AG10803 (cell line): ENCODE data around the gene CDCA4.

Source experiments
- DNase-seq: peaks from one replicate; pipeline ENCODE4 v3.0.0; 2010; ENCODE audit warnings: low read depth
- H3K4me3 ChIP-seq: 2 replicates; pipeline ENCODE4 v1.5.1; 2011; ENCODE audit warnings: mild to moderate bottlenecking, low read length, control low read depth
- TF ChIP-seq, protein P1 (sequence below): conservative IDR thresholded peaks from 2 replicates; pipeline ENCODE4 v1.5.1; 2011; ENCODE audit warnings: mild to moderate bottlenecking, low read length, control low read depth, inconsistent platforms

The CDCA4 gene

DNA sequence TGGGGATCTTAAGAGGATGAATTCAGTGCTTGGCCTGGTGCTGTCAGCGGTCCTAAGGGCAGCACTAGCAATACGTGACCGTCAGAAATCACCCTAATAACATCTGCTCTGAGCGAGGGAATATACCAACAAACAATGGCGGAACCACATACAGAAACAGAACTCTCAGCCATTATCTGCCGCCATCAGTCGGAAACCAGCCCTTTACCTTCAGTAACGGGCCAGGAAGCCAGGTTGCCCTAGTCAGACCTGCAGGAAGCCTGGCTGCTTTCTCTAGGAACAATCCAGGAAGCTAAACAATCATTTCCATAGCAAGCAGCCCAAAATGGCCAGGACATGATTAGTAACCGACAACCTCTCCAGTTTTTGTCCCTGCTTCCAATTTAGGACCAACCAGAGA lies 5.6 kb downstream of the CDCA4 start:
- no peak overlapping the region for H3K4me3 ChIP-seq
- TF ChIP-seq, protein P1, sequence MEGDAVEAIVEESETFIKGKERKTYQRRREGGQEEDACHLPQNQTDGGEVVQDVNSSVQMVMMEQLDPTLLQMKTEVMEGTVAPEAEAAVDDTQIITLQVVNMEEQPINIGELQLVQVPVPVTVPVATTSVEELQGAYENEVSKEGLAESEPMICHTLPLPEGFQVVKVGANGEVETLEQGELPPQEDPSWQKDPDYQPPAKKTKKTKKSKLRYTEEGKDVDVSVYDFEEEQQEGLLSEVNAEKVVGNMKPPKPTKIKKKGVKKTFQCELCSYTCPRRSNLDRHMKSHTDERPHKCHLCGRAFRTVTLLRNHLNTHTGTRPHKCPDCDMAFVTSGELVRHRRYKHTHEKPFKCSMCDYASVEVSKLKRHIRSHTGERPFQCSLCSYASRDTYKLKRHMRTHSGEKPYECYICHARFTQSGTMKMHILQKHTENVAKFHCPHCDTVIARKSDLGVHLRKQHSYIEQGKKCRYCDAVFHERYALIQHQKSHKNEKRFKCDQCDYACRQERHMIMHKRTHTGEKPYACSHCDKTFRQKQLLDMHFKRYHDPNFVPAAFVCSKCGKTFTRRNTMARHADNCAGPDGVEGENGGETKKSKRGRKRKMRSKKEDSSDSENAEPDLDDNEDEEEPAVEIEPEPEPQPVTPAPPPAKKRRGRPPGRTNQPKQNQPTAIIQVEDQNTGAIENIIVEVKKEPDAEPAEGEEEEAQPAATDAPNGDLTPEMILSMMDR: no peak
- DNase-seq: no peak

DNA sequence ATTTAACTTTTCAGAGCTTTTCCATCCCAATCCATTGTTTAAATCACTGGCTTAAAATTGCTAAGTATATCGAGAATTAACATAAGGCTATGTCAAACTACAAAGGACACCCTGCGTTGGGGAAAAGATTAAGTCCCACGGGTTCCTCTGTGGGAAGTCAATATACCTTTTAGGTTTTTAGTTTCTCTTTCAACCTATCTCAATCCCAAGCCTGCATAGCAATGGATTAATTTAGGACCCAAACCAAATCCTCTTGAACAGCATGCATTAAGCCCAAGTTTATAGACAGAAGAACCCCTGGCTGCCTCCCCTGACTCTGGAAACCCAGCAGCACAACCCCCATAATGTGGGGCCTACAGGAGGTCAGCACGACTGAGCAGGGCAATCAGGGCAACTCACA lies 6.3 kb downstream of the CDCA4 start:
- TF ChIP-seq, protein P1: no peak
- no peak for DNase-seq
- no peak overlapping the region for H3K4me3 ChIP-seq

DNA sequence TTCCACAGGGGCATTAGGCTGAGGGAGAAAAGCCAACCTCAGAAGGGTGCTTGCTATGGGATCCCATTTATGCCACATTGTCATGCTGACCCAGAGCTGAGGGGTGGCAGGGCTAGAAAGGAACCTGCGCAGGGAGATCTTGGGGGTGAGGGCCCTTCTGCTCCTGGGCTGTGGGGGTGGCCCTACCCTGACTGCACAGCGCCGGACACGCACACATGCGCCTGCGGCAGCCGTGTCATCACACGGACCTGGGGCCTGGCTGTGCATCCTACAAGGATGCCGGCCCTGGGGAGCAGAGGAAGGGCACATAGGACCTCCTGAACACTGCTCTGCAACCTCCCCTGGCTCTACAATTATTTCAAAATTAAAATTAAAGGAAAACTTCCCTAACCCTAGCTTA lies 6.9 kb downstream of the CDCA4 start:
- no peak overlapping the region for H3K4me3 ChIP-seq
- DNase-seq: no peak
- TF ChIP-seq, protein P1: no peak

DNA sequence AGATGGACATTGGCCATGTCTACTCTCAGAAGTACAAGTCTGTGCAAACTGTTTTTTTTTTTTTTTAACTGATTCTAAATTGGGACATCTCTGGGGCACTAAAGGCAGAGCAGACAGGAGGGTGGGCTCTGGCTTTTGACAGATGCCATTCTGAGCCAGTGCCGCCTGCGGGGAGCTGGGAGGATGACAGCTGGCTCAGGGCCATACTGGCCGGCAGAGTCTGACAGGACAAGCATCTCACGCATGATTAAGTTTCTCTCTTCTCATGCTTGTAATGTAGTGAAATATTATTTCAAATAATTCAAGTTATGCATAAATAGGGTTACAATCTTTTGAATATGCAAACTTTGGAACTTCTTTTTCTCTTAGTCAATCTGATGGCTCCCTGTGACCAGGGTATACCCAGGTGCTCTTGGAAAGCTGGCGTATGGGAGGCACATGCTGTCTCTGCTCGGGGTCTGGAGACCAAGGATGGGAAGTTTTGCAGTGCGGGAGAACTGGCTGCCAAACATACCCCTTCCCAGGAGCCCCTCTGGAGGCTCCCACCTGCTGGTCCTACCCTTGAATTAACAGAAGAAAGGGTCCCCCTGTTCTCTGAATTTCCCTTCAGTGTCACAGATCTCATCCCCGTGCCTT lies 7.6 kb downstream of the CDCA4 start:
- no peak overlapping the region for H3K4me3 ChIP-seq
- TF ChIP-seq, protein P1: peak; percentile 20; the same call in 1 of the 2 replicates
- DNase-seq: peak; percentile 40

DNA sequence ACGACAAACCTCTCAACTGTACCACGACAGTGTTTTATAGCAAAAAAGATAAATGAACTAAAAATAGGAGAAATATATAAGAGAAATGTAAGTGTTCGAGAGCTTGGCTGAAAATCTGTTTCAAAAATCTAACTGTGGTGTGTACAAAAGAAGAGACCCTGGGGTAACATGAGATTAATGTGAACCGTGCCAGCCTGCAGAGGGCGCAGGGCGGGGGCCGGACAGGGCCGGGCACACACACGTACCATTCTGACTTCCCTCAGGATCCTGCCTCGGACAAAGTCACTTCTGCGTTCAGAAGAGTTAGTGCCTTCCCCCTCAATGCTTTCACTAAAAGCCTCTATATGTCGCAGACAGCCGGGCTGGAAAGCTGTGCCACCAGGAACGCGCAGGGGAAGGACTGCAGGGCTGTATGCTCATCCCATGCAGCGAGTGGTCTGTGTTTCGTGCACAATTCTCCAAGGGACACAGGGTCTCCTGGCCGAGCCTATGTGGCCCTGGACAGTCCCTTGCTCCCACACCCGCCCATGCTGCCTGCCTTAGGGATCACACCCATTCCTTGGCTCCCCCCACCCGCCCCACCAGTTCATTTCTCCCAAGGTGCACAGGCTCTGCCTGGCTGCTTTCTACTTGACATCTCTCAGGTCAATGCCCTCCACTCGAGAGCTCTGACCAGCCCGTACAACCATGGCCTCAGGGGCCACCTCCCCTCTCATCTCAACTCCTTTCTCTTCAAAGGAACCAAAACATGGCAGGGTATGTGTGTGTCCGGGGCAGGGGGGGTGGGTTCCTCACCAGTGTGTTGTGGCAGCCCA lies 8.5 kb downstream of the CDCA4 start:
- TF ChIP-seq, protein P1: peak; percentile 33
- H3K4me3 ChIP-seq: no peak overlapping the region
- DNase-seq: no peak

DNA sequence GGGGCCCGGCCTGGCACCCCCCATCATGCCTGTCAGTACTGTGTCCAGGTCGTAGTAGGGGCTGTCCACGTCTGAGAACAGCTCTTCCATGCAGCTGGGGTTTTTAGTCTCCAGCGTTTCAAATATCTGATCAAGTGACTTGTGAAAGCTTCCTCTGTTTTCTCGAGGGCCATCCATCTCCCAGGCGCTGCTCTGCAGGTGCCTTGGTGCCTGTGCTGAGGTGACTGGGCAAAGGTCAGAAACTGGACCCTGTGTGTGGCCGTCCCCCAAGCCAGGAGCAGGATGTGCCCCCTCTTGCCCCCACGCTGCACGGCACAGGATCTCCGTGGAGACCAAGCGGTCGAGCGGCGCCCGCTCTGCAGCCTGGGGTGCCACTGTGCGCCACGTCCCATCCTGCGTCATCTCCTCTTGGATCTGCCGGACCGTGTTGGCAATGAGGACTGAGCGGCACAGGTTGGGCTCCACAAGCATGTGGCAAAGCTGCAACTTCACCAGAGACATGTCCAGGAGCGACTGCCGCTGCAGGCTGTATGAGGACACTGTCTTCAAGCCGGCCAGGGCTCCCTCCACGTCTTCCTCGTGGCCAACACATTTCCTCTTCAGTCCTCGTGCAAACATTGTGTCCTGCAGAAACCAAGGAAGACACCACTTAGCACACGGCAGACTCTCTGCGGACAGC lies 9.4 kb downstream of the CDCA4 start:
- TF ChIP-seq, protein P1: no peak
- DNase-seq: no peak
- H3K4me3 ChIP-seq: no peak overlapping the region
